Colonic mucosa (tissue), 4 donors: ENCODE results near the gene PHKB. TPM values are rescaled to one million over a fixed set of nuclear protein-coding genes. Genes with fewer than 3 reads are reported as not detected.

Experiments used
- DNase-seq: peaks from one replicate; pipeline ENCODE4 v3.0.0-alpha.2; 2020
- H3K27ac ChIP-seq: fragments of 200-600 bp; one replicate; pipeline ENCODE4 v1.8.0; 2021
- H3K27me3 ChIP-seq: fragments of 200-600 bp; one replicate; pipeline ENCODE4 v1.8.0; 2021
- H3K36me3 ChIP-seq: fragments of 200-600 bp; one replicate; pipeline ENCODE4 v1.8.0; 2021
- H3K4me1 ChIP-seq: fragments of 200-600 bp; one replicate; pipeline ENCODE4 v1.8.0; 2021; ENCODE audit warnings: mild to moderate bottlenecking
- H3K4me3 ChIP-seq: fragments of 200-600 bp; one replicate; pipeline ENCODE4 v1.8.0; 2021
- H3K9ac ChIP-seq, 2 donors: one replicate each; pipeline ENCODE4 v1.7.0; 2013; ENCODE audit warnings: control low read depth in 2 of 2, low read depth in 2 of 2, low read length in 2 of 2
- H3K9me3 ChIP-seq: fragments of 200-600 bp; one replicate; pipeline ENCODE4 v1.8.0; 2021
- CTCF ChIP-seq: fragments of 200-600 bp; IDR thresholded peaks from one replicate; pipeline ENCODE4 v1.8.0; 2022; ENCODE audit warnings: antibody characterized with exemption, mild to moderate bottlenecking
- intact Hi-C: fragments of 100-400 bp; cut with DNase I; formaldehyde crosslinking; loops from one replicate; pipeline ENCODE4 v1.14.1; 2022
- total RNA-seq, 2 donors: library from RNA; stranded (reverse); fragmentation: NEBNext Ultra II Directional in 1 of 2; extraction: Animal tissue kit (Norgen Biotek cat#: 25700) in 1 of 2; gene quantifications; one replicate each; pipeline ENCODE4 v1.2.1, GENCODE V29; 2021
- donor health status: healthy.
- donor health status: DM: no; HTN: no; CAD: no.
- donor health status: DM: no; HTN: no; CAD: no.

The PHKB gene
- total RNA-seq, 2 donors from 2014 or later, result 74.9 to 80.6 TPM

GRCh38 chr16:47519546-47519945, 58.4 kb downstream of the PHKB start:
- TF ChIP-seq CTCF, result no peak
- Histone ChIP-seq H3K4me1 (no peaks in the 10 kb centered on the region), H3K27ac (no peak overlapping the region), H3K27me3 (no peaks in the 10 kb centered on the region), H3K9ac (no peak overlapping the region), H3K36me3 (no peaks in the 10 kb centered on the region), H3K4me3 (no peak overlapping the region), H3K9me3 (no peaks in the 10 kb centered on the region)
- intact Hi-C loops, result no loop called here
- DNase-seq, result no peak

- H3K27ac ChIP-seq, result no peak overlapping the region
- H3K27me3 ChIP-seq, result no peaks in the 10 kb centered on the region
- no peak for DNase-seq
- no peak overlapping the region for H3K4me3 ChIP-seq
- H3K36me3 ChIP-seq, result no peaks in the 10 kb centered on the region
- intact Hi-C loops, result no loop called here
- no peak for TF ChIP-seq CTCF
- no peak overlapping the region for H3K9ac ChIP-seq
- no peaks in the 10 kb centered on the region for H3K9me3 ChIP-seq
- no peaks in the 10 kb centered on the region for H3K4me1 ChIP-seq
These were observed 59.0 kb downstream of the PHKB start for GRCh38 chr16:47519996-47520679.

GRCh38 chr16:47523342-47524006, 62.3 kb downstream of the PHKB start:
- no peaks in the 10 kb centered on the region for H3K36me3 ChIP-seq
- no peaks in the 10 kb centered on the region for H3K4me1 ChIP-seq
- intact Hi-C loops, result no loop called here
- no peak overlapping the region for H3K27ac ChIP-seq
- no peaks in the 10 kb centered on the region for H3K9me3 ChIP-seq
- H3K27me3 ChIP-seq, result no peaks in the 10 kb centered on the region
- DNase-seq, result no peak
- no peak overlapping the region for H3K4me3 ChIP-seq
- H3K9ac ChIP-seq, result no peak overlapping the region
- no peak for TF ChIP-seq CTCF

GRCh38 chr16:47524007-47524405, 62.9 kb downstream of the PHKB start:
- no peaks in the 10 kb centered on the region for H3K9me3 ChIP-seq
- H3K9ac ChIP-seq, result no peak overlapping the region
- intact Hi-C loops, result no loop called here
- no peaks in the 10 kb centered on the region for H3K4me1 ChIP-seq
- H3K36me3 ChIP-seq, result no peaks in the 10 kb centered on the region
- TF ChIP-seq CTCF, result no peak
- DNase-seq, result no peak
- no peak overlapping the region for H3K4me3 ChIP-seq
- H3K27ac ChIP-seq, result no peak overlapping the region
- no peaks in the 10 kb centered on the region for H3K27me3 ChIP-seq

GRCh38 chr16:47528431-47528830, 67.3 kb downstream of the PHKB start:
- TF ChIP-seq CTCF, result no peak
- no peak for DNase-seq
- Histone ChIP-seq H3K4me3 (no peak overlapping the region), H3K27ac (no peak overlapping the region), H3K9me3 (no peaks in the 10 kb centered on the region), H3K27me3 (no peaks in the 10 kb centered on the region), H3K36me3 (no peaks in the 10 kb centered on the region), H3K4me1 (no peaks in the 10 kb centered on the region), H3K9ac (no peak overlapping the region)
- intact Hi-C loops, result no loop called here
